ENCODE results near the gene CMTM4.
"Not testable (repeated sequence)": the region's sequence is repeated elsewhere in the genome, so short reads cannot be mapped to it uniquely, and the experiment has no call there.

CMTM4 gene

GRCh38 chr16:66588981-66589713, 107.4 kb downstream of the CMTM4 start:
- no peak for DNase-seq

GRCh38 chr16:66587881-66588600, 108.5 kb downstream of the CMTM4 start:
- DNase-seq: no peak

- DNase-seq: no peak
Observed at GRCh38 chr16:66585481-66586239, 110.9 kb downstream of the CMTM4 start.

GRCh38 chr16:66581246-66581952, 115.1 kb downstream of the CMTM4 start:
- DNase-seq: no peak

- DNase-seq: peak; percentile 54
Observed at GRCh38 chr16:66580605-66581209, 115.8 kb downstream of the CMTM4 start.

- DNase-seq: no peak
Observed at GRCh38 chr16:66578651-66579531, 117.7 kb downstream of the CMTM4 start, which contains the start of gene CMTM2. Gene CMTM2 (plus strand): TSS chr16:66579463. CDS start chr16:66579608, 145 bp downstream.

GRCh38 chr16:66576296-66576695, 120.2 kb downstream of the CMTM4 start:
- DNase-seq: no peak

- DNase-seq: no peak
Observed at GRCh38 chr16:66575060-66575459, 121.5 kb downstream of the CMTM4 start.

- DNase-seq: no peak
Observed at GRCh38 chr16:66574531-66574930, 122.0 kb downstream of the CMTM4 start.

GRCh38 chr16:66574081-66574480, 122.5 kb downstream of the CMTM4 start:
- no peak for DNase-seq

- DNase-seq: no peak
Observed at GRCh38 chr16:66572356-66572755, 124.2 kb downstream of the CMTM4 start.

GRCh38 chr16:66569827-66570405, 126.6 kb downstream of the CMTM4 start:
- DNase-seq: no peak

GRCh38 chr16:66569131-66569530, 127.4 kb downstream of the CMTM4 start:
- no peak for DNase-seq

- DNase-seq: no peak
Observed at GRCh38 chr16:66568355-66568754, 128.2 kb downstream of the CMTM4 start.

GRCh38 chr16:66567270-66567669, 129.3 kb downstream of the CMTM4 start:
- DNase-seq: not testable (repeated sequence)

GRCh38 chr16:66566051-66566901, 130.3 kb downstream of the CMTM4 start, which contains the start of gene CMTM1:
Gene CMTM1 (plus strand): TSS chr16:66566439. CDS start chr16:66566514, 75 bp downstream.
- no peak for DNase-seq
